Measurements from ENCODE around the gene ALK. TPM values are rescaled to one million over a fixed set of nuclear protein-coding genes. Genes with fewer than 3 reads are reported as not detected.

Gene ALK
- total and polyA plus RNA-seq, 2 experiments from 2014 or later = 0.35 TPM; not detected in 1

- no peaks in the 10 kb centered on the region for H3K36me3 ChIP-seq (ENCODE audit: insufficient read depth)
- Mint-ChIP-seq H3K27me3 (ENCODE audit: insufficient read depth, low read depth, poor library complexity) (no peaks in the 10 kb centered on the region), H3K36me3 (ENCODE audit: low read depth) (no peaks in the 10 kb centered on the region), H3K9me3 (no peaks in the 10 kb centered on the region), H3K4me1 (0 out of 3 replicates have a peak, but pooled peaks cover 2% of the 10 kb centered on the region), H3K4me3 (no peak overlapping the region), H3K27ac (no peak overlapping the region)
- H3F3A ChIP-seq (replicated peaks; ENCODE audit: low read depth) = no peaks in the 10 kb centered on the region
- no peak overlapping the region for H3K4me2 ChIP-seq
- no peaks in the 10 kb centered on the region for H4K20me1 ChIP-seq (replicated peaks; ENCODE audit: insufficient read depth)
- H3K9me2 ChIP-seq (ENCODE audit: insufficient read depth) = 0 out of 2 replicates have a peak, but pooled peaks cover 3% of the 10 kb centered on the region
- no peaks in the 10 kb centered on the region for H3K79me2 ChIP-seq (replicated peaks; ENCODE audit: insufficient read depth)
- H2AFZ ChIP-seq = no peak overlapping the region
- TF ChIP-seq, protein P1, sequence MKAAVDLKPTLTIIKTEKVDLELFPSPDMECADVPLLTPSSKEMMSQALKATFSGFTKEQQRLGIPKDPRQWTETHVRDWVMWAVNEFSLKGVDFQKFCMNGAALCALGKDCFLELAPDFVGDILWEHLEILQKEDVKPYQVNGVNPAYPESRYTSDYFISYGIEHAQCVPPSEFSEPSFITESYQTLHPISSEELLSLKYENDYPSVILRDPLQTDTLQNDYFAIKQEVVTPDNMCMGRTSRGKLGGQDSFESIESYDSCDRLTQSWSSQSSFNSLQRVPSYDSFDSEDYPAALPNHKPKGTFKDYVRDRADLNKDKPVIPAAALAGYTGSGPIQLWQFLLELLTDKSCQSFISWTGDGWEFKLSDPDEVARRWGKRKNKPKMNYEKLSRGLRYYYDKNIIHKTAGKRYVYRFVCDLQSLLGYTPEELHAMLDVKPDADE (IDR thresholded peaks at IDR 0.05) = no peak
- TF ChIP-seq STAT1 (IDR thresholded peaks at IDR 0.05; ENCODE audit: unreplicated experiment) = no peak
- TF ChIP-seq, protein P2, sequence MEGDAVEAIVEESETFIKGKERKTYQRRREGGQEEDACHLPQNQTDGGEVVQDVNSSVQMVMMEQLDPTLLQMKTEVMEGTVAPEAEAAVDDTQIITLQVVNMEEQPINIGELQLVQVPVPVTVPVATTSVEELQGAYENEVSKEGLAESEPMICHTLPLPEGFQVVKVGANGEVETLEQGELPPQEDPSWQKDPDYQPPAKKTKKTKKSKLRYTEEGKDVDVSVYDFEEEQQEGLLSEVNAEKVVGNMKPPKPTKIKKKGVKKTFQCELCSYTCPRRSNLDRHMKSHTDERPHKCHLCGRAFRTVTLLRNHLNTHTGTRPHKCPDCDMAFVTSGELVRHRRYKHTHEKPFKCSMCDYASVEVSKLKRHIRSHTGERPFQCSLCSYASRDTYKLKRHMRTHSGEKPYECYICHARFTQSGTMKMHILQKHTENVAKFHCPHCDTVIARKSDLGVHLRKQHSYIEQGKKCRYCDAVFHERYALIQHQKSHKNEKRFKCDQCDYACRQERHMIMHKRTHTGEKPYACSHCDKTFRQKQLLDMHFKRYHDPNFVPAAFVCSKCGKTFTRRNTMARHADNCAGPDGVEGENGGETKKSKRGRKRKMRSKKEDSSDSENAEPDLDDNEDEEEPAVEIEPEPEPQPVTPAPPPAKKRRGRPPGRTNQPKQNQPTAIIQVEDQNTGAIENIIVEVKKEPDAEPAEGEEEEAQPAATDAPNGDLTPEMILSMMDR (conservative IDR thresholded peaks at IDR 0.05; ENCODE audit: low read depth in 2 of 2) = no peak
- TF ChIP-seq EZH2 (IDR thresholded peaks at IDR 0.05; ENCODE audit: low read depth, unreplicated experiment) = no peak
- no peak for TF ChIP-seq POLR2AphosphoS5 (IDR thresholded peaks at IDR 0.05; ENCODE audit: low read depth)
- TF ChIP-seq CREB1 (CRISPR knock-in tag; IDR thresholded peaks at IDR 0.05; ENCODE audit: low read depth) = no peak
- TF ChIP-seq ZNF331 (CRISPR knock-in tag; IDR thresholded peaks at IDR 0.05; ENCODE audit: low read depth) = no peak
- no peak for TF ChIP-seq ZNF462 (CRISPR knock-in tag; IDR thresholded peaks at IDR 0.05)
- TF ChIP-seq REST (IDR thresholded peaks at IDR 0.05; ENCODE audit: unreplicated experiment) = no peak
- TF ChIP-seq EZH2phosphoT487 (IDR thresholded peaks at IDR 0.05; ENCODE audit: unreplicated experiment) = no peak
- TF ChIP-seq ZNF114 (CRISPR knock-in tag; IDR thresholded peaks at IDR 0.05) = no peak
- TF ChIP-seq NANOG (IDR thresholded peaks at IDR 0.05; ENCODE audit: borderline replicate concordance) = no peak
- TF ChIP-seq JUNB (IDR thresholded peaks at IDR 0.05; ENCODE audit: unreplicated experiment) = no peak
- no peak overlapping the region for H3K4me3 ChIP-seq
- H3K27ac ChIP-seq (ENCODE audit: low read depth) = no peak overlapping the region
- H3K4me1 ChIP-seq (ENCODE audit: insufficient read depth) = no peaks in the 10 kb centered on the region
- DNase-seq (ENCODE audit: low spot score) (no peak), ATAC-seq (no peak)
- no peaks in the 10 kb centered on the region for H3K27me3 ChIP-seq (ENCODE audit: insufficient read depth)
These were observed 159.1 kb downstream of the ALK start for GRCh38 chr2:29762239-29762638.
